GM12878 (cell line): ENCODE measurements around the gene GATAD2B. TPM values are rescaled to one million over a fixed set of nuclear protein-coding genes. Genes with fewer than 3 reads are reported as not detected.

Experiments used
- ATF7 ChIP-seq: fragments of 450-650 bp; IDR thresholded peaks from 2 replicates; pipeline ENCODE4 v1.6.1; 2016; ENCODE audit warnings: low read depth, mild to moderate bottlenecking
- BHLHE40 ChIP-seq, 2 experiments: fragments of 450-650 bp in 1 of 2; IDR thresholded peaks; 2 replicates each; pipeline ENCODE4 v1.6.1; 2011 to 2017; ENCODE audit warnings: low read depth in 2 of 2, borderline replicate concordance in 1 of 2, improper control_type of control experiment in 1 of 2, low read length in 1 of 2, mild to moderate bottlenecking in 1 of 2
- CBX3 ChIP-seq: fragments of 200-600 bp; sonication (generic); IDR thresholded peaks from 2 replicates; pipeline ENCODE4 v1.6.1; 2016; ENCODE audit warnings: low read depth, borderline replicate concordance
- CTCF ChIP-seq, 3 experiments: IDR thresholded peaks in 2 of 3; conservative IDR thresholded peaks in 1 of 3; 2 replicates each; pipeline ENCODE4 v1.5.1; 2011; ENCODE audit warnings: low read depth in 3 of 3, low read length in 3 of 3, mild to moderate bottlenecking in 3 of 3, control low read depth in 2 of 3, moderate library complexity in 2 of 3, inconsistent platforms in 1 of 3, mixed read lengths in 1 of 3; ENCODE audit not compliant: control insufficient read depth in 2 of 3, insufficient read depth in 1 of 3; ENCODE audit errors: extremely low read depth in 1 of 3
- HDAC2 ChIP-seq: fragments of 200-600 bp; sonication (generic); IDR thresholded peaks from 2 replicates; pipeline ENCODE4 v1.6.1; 2017
- KAT2A ChIP-seq: conservative IDR thresholded peaks from 2 replicates; pipeline ENCODE4 v1.6.1; 2011; ENCODE audit warnings: low read depth, low read length; ENCODE audit not compliant: control insufficient read depth
- KLF5 ChIP-seq: fragments of 450-650 bp; IDR thresholded peaks from 2 replicates; pipeline ENCODE4 v1.6.1; 2014; ENCODE audit warnings: mild to moderate bottlenecking; ENCODE audit not compliant: partially characterized antibody
- MYC ChIP-seq: IDR thresholded peaks from 2 replicates; pipeline ENCODE4 v1.6.1; 2011; ENCODE audit warnings: mild to moderate bottlenecking, low read length, moderate library complexity, inconsistent platforms; ENCODE audit not compliant: insufficient read depth, insufficient replicate concordance, insufficient read length, severe bottlenecking
- PRDM15 ChIP-seq: fragments of 450-650 bp; formaldehyde crosslinking; IDR thresholded peaks from 2 replicates; pipeline ENCODE4 v1.4.0; 2020; ENCODE audit warnings: mild to moderate bottlenecking, moderate library complexity
- RAD21 ChIP-seq: IDR thresholded peaks from 2 replicates; pipeline ENCODE4 v1.6.1; 2011; ENCODE audit warnings: mild to moderate bottlenecking, low read depth, low read length, moderate library complexity; ENCODE audit not compliant: insufficient read depth
- RBBP5 ChIP-seq: fragments of 200-600 bp; sonication (generic); conservative IDR thresholded peaks from 2 replicates; pipeline ENCODE4 v1.6.1; 2016
- REST ChIP-seq: IDR thresholded peaks from 2 replicates; pipeline ENCODE4 v1.6.1; 2012; ENCODE audit warnings: mild to moderate bottlenecking, low read depth, low read length
- SIN3A ChIP-seq: IDR thresholded peaks from 2 replicates; pipeline ENCODE4 v1.6.1; 2012; ENCODE audit warnings: low read depth, low read length, improper control_type of control experiment
- SPI1 ChIP-seq: IDR thresholded peaks from 2 replicates; pipeline ENCODE4 v1.6.1; 2011; ENCODE audit warnings: low read depth, mild to moderate bottlenecking, low read length, moderate library complexity, borderline replicate concordance; ENCODE audit not compliant: insufficient read depth
- SUPT20H ChIP-seq: IDR thresholded peaks from 2 replicates; pipeline ENCODE4 v1.6.1; 2011; ENCODE audit warnings: low read depth, mild to moderate bottlenecking, low read length, moderate library complexity, borderline replicate concordance; ENCODE audit not compliant: control insufficient read depth
- YBX1 ChIP-seq: fragments of 450-650 bp; IDR thresholded peaks from 2 replicates; pipeline ENCODE4 v1.6.1; 2016; ENCODE audit warnings: antibody characterized with exemption
- ZBTB4 ChIP-seq: fragments of 450-650 bp; formaldehyde crosslinking; IDR thresholded peaks from 2 replicates; pipeline ENCODE4 v1.4.0; 2022; ENCODE audit warnings: mild to moderate bottlenecking, moderate library complexity
- polyA plus RNA-seq, 11 experiments: library from polyadenylated mRNA; depleted of rRNA in 4 of 11; unstranded in 6 of 11; stranded (reverse) in 5 of 11; fragments of >200 nt; fragmentation: Nextera tagmentation in 4 of 11; fragmentation: Illumina TruSeq in 1 of 11; extraction: Ambion mirVana in 4 of 11; extraction: Trizol in 1 of 11; gene quantifications; 1 replicate in 1 of 11; 2 replicates in 10 of 11; pipeline versions ENCODE4 v1.2.1 to v1.2.3, GENCODE V29; 2011 to 2016; ENCODE audit warnings: inconsistent platforms in 2 of 11, missing spikeins in 2 of 11, low read depth in 1 of 11
- total RNA-seq, 4 experiments: library from RNA; depleted of rRNA in 3 of 4; stranded (reverse); fragments of >200 nt in 3 of 4; fragmentation: Illumina TruSeq in 1 of 4; extraction: Trizol in 1 of 4; gene quantifications; 2 replicates each; pipeline versions ENCODE4 v1.2.1 to v1.2.3, GENCODE V29; 2013 to 2021

The GATAD2B gene
- total and polyA plus RNA-seq, 10 of the 15 experiments (the other 5 are each of a cell fraction or from before 2014, with no cell fraction given), result 2.4 to 63.1 (median 8.7) TPM

- TF ChIP-seq ZBTB4, result no peak
- TF ChIP-seq SIN3A, result no peak
- TF ChIP-seq HDAC2, result no peak
- TF ChIP-seq SPI1, result peak; percentile 82
- no peak for TF ChIP-seq KAT2A
- no peak for TF ChIP-seq ATF7
- peak; percentile 78 to 95 (median 90) for TF ChIP-seq CTCF (IDR thresholded peaks at IDR 0.05 in 2 of 3, conservative IDR thresholded peaks at IDR 0.05 in 1 of 3; ENCODE audit: control insufficient read depth in 2 of 3, extremely low read depth in 1 of 3, insufficient read depth in 1 of 3, low read depth in 3 of 3, low read length in 3 of 3)
- no peak for TF ChIP-seq REST
- peak; percentile 80 to 87; a peak in 3 of 4 replicates for TF ChIP-seq BHLHE40 (IDR thresholded peaks at IDR 0.05; ENCODE audit: borderline replicate concordance in 1 of 2, low read depth in 2 of 2, low read length in 1 of 2)
- TF ChIP-seq RAD21, result peak; percentile 65
- no peak for TF ChIP-seq YBX1
- no peak for TF ChIP-seq RBBP5
- TF ChIP-seq PRDM15 (CRISPR knock-in tag), result no peak
- no peak for TF ChIP-seq MYC
- TF ChIP-seq KLF5, result no peak
- no peak for TF ChIP-seq SUPT20H
- no peak for TF ChIP-seq CBX3
These were observed 24.0 kb upstream of the GATAD2B start, which contains the start of gene DENND4B (continued) for GRCh38 chr1:153946622-153947241.
